Stimulated activated CD8-positive, alpha-beta memory T cell treated with anti-CD3 and anti-CD28 coated beads, Interleukin-4, amount 100 ng/mL, for 24 hours (primary cell): Measurements from ENCODE around the gene ADCK2.
A peak's percentile ranks its signal among the peaks of the same experiment; 100 is the strongest.
"Not testable (repeated sequence)": the region's sequence is repeated elsewhere in the genome, so short reads cannot be mapped to it uniquely, and the experiment has no call there.

Source experiments
- DNase-seq: peaks from one replicate; pipeline ENCODE4 v3.0.0-alpha.2; 2020; ENCODE audit warnings: low read depth

The ADCK2 gene

GRCh38 chr7:140672382-140673062, at the start of gene ADCK2:
TSS of gene ADCK2 (plus strand) at chr7:140672945. CDS start at chr7:140673331, 386 bp downstream.
- DNase-seq, result peak; percentile 48

GRCh38 chr7:140623980-140624379, 48.8 kb upstream of the ADCK2 start:
- no peak for DNase-seq

GRCh38 chr7:140624392-140625191, 48.2 kb upstream of the ADCK2 start:
- DNase-seq, result no peak

- DNase-seq, result not testable (repeated sequence)
Observed at GRCh38 chr7:140625192-140625558, 47.6 kb upstream of the ADCK2 start.

- no peak for DNase-seq
Observed at GRCh38 chr7:140625908-140626868, 46.6 kb upstream of the ADCK2 start.

GRCh38 chr7:140631021-140631420, 41.7 kb upstream of the ADCK2 start:
- no peak for DNase-seq

- DNase-seq, result no peak
Observed at GRCh38 chr7:140631602-140632001, 41.1 kb upstream of the ADCK2 start.

- no peak for DNase-seq
Observed at GRCh38 chr7:140635345-140635744, 37.4 kb upstream of the ADCK2 start.

- no peak for DNase-seq
Observed at GRCh38 chr7:140635816-140636215, 36.9 kb upstream of the ADCK2 start.

GRCh38 chr7:140637400-140637799, 35.3 kb upstream of the ADCK2 start:
- DNase-seq, result no peak

GRCh38 chr7:140638173-140638791, 34.5 kb upstream of the ADCK2 start:
- no peak for DNase-seq

- DNase-seq, result no peak
Observed at GRCh38 chr7:140639366-140640053, 33.2 kb upstream of the ADCK2 start.

- no peak for DNase-seq
Observed at GRCh38 chr7:140640060-140640637, 32.6 kb upstream of the ADCK2 start.

GRCh38 chr7:140640727-140641523, 31.8 kb upstream of the ADCK2 start, which contains the start of gene DENND2A:
TSS of gene DENND2A (minus strand) at chr7:140640813. CDS start at chr7:140602397, 38,416 bp downstream.
- DNase-seq, result no peak

- no peak for DNase-seq
Observed at GRCh38 chr7:140641524-140642195, 31.1 kb upstream of the ADCK2 start.

GRCh38 chr7:140643416-140643815, 29.3 kb upstream of the ADCK2 start:
- DNase-seq, result no peak

- DNase-seq, result not testable (repeated sequence)
Observed at GRCh38 chr7:140644761-140645160, 28.0 kb upstream of the ADCK2 start.

- no peak for DNase-seq
Observed at GRCh38 chr7:140645166-140645900, 27.4 kb upstream of the ADCK2 start.
